Measurements from ENCODE around the gene MTERF2. TPM values are rescaled to one million over a fixed set of nuclear protein-coding genes. Genes with fewer than 3 reads are reported as not detected.

The MTERF2 gene
- total RNA-seq, 2 experiments from 2014 or later: 8.8 to 10.4 TPM

DNA sequence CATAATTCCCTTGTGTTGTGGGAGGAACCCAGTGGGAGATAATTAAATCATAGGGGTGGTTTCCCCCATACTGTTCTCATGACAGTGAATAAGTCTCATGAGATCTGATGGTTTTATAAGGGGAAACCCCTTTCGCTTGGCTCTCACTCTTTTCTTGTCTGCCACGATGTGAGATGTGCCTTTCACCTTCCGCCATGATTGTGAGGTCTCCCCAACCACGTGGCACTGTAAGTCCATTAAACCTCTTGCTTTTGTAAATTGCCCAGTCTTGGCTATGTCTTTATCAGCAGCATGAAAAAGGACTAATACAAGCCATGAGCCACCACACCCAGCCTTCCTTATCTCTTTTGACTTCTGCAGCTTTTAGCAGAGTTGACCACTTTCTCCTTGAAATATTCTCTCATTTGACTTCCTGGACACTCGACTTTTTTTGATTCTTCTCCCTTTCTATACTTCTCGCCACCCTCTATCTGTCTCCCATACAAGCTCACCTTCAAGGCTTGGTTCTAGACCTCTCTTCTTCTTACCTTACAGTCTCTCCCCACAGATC is 2.3 kb downstream of the MTERF2 start:
- intact Hi-C loops (cut with micrococcal nuclease; ENCODE audit: unreplicated experiment): no loop called here
- CTCF ChIA-PET (ENCODE audit: unreplicated experiment): no interaction called here
- Histone ChIP-seq H3K27ac (ENCODE audit: low read depth, low read length, poor library complexity, severe bottlenecking) (no peak overlapping the region), H3K36me3 (ENCODE audit: insufficient read depth, low read length) (no peaks in the 10 kb centered on the region; the same call in 1 of the 2 replicates), H4K20me1 (ENCODE audit: insufficient read depth, low read length) (no peaks in the 10 kb centered on the region), H3K4me1 (ENCODE audit: insufficient read depth, low read length, poor library complexity, severe bottlenecking) (peaks cover 14% of the 10 kb centered on the region), H3K79me2 (ENCODE audit: insufficient read depth, low read depth, low read length) (no peaks in the 10 kb centered on the region), H3K9me2 (ENCODE audit: insufficient read depth, low read length) (no peaks in the 10 kb centered on the region), H3K4me2 (ENCODE audit: low read length) (no peak overlapping the region), H3K4me3 (ENCODE audit: low read depth, low read length, poor library complexity, severe bottlenecking) (no peak overlapping the region), H3K9me3 (ENCODE audit: low read length) (no peaks in the 10 kb centered on the region), H2AFZ (ENCODE audit: low read length) (no peak overlapping the region)
- POLR2A ChIA-PET: interaction anchor here (0.6 to 0.7 kb wide), 2 partner anchors 116 to 1199 kb away, joined by 3 read pairs; no protein-coding TSS in a partner anchor
- DNase-seq (ENCODE audit: low spot score): no peak
- TF ChIP-seq EZH2phosphoT487 (IDR thresholded peaks at IDR 0.05; ENCODE audit: borderline replicate concordance, low read depth, low read length): no peak
- TF ChIP-seq, protein P1, sequence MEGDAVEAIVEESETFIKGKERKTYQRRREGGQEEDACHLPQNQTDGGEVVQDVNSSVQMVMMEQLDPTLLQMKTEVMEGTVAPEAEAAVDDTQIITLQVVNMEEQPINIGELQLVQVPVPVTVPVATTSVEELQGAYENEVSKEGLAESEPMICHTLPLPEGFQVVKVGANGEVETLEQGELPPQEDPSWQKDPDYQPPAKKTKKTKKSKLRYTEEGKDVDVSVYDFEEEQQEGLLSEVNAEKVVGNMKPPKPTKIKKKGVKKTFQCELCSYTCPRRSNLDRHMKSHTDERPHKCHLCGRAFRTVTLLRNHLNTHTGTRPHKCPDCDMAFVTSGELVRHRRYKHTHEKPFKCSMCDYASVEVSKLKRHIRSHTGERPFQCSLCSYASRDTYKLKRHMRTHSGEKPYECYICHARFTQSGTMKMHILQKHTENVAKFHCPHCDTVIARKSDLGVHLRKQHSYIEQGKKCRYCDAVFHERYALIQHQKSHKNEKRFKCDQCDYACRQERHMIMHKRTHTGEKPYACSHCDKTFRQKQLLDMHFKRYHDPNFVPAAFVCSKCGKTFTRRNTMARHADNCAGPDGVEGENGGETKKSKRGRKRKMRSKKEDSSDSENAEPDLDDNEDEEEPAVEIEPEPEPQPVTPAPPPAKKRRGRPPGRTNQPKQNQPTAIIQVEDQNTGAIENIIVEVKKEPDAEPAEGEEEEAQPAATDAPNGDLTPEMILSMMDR (conservative IDR thresholded peaks at IDR 0.05; ENCODE audit: low read length): no peak
- BruUV-seq (replicated peaks): no TSS peak

DNA sequence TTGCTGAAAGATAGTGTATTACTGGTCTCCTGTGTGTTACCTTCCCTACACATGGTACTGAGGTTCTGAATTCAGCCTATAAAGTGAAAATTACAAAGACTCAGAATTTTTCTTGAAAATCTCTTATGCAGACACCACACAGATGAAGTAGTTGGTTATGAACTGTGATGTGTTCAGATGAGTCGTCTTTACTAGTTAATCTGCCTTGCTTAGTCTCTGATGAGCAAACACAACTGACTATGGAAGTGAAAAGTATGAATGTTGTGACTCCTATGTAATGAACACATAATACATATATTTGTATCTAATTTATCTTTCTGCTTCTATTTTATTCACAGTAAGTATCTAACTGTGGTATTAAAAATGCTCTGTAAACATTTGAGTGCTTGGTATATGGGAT is 4.7 kb downstream of the MTERF2 start:
- no peaks in the 10 kb centered on the region for H4K20me1 ChIP-seq (ENCODE audit: insufficient read depth, low read length)
- TF ChIP-seq, protein P1 (conservative IDR thresholded peaks at IDR 0.05; ENCODE audit: low read length): no peak
- no peak for TF ChIP-seq EZH2phosphoT487 (IDR thresholded peaks at IDR 0.05; ENCODE audit: borderline replicate concordance, low read depth, low read length)
- peaks cover 10% of the 10 kb centered on the region for H3K4me1 ChIP-seq (ENCODE audit: insufficient read depth, low read length, poor library complexity, severe bottlenecking)
- no peak overlapping the region for H3K4me2 ChIP-seq (ENCODE audit: low read length)
- ChIA-PET POLR2A (interaction anchor here (0.8 to 1.3 kb wide), 2 partner anchors 22 to 26 kb away, joined by 3 to 7 read pairs; no protein-coding TSS in a partner anchor), CTCF (ENCODE audit: unreplicated experiment) (no interaction called here)
- H3K9me2 ChIP-seq (ENCODE audit: insufficient read depth, low read length): no peaks in the 10 kb centered on the region
- H2AFZ ChIP-seq (ENCODE audit: low read length): no peak overlapping the region
- intact Hi-C loops (cut with micrococcal nuclease; ENCODE audit: unreplicated experiment): no loop called here
- no peak overlapping the region for H3K4me3 ChIP-seq (ENCODE audit: low read depth, low read length, poor library complexity, severe bottlenecking)
- no peak for DNase-seq (ENCODE audit: low spot score)
- no peaks in the 10 kb centered on the region for H3K79me2 ChIP-seq (ENCODE audit: insufficient read depth, low read depth, low read length)
- H3K27ac ChIP-seq (ENCODE audit: low read depth, low read length, poor library complexity, severe bottlenecking): no peak overlapping the region
- BruUV-seq (replicated peaks): no TSS peak
- no peaks in the 10 kb centered on the region for H3K9me3 ChIP-seq (ENCODE audit: low read length)
- H3K36me3 ChIP-seq (ENCODE audit: insufficient read depth, low read length): peaks cover 6% of the 10 kb centered on the region

- no peak overlapping the region for H2AFZ ChIP-seq (ENCODE audit: low read length)
- BruUV-seq (replicated peaks): no TSS peak
- H3K9me3 ChIP-seq (ENCODE audit: low read length): no peaks in the 10 kb centered on the region
- POLR2A ChIA-PET: interaction anchor here (0.7 kb wide), 1 partner anchor 623 kb away, joined by 4 read pairs; no protein-coding TSS in a partner anchor
- TF ChIP-seq, protein P1 (conservative IDR thresholded peaks at IDR 0.05; ENCODE audit: low read length): no peak
- no peak for TF ChIP-seq EZH2phosphoT487 (IDR thresholded peaks at IDR 0.05; ENCODE audit: borderline replicate concordance, low read depth, low read length)
- peaks cover 6% of the 10 kb centered on the region for H3K36me3 ChIP-seq (ENCODE audit: insufficient read depth, low read length)
- H3K79me2 ChIP-seq (ENCODE audit: insufficient read depth, low read depth, low read length): no peaks in the 10 kb centered on the region
- DNase-seq (ENCODE audit: low spot score): no peak
- H3K9me2 ChIP-seq (ENCODE audit: insufficient read depth, low read length): no peaks in the 10 kb centered on the region
- no peak overlapping the region for H3K27ac ChIP-seq (ENCODE audit: low read depth, low read length, poor library complexity, severe bottlenecking)
- H4K20me1 ChIP-seq (ENCODE audit: insufficient read depth, low read length): no peaks in the 10 kb centered on the region
- CTCF ChIA-PET (ENCODE audit: unreplicated experiment): no interaction called here
- peaks cover 10% of the 10 kb centered on the region for H3K4me1 ChIP-seq (ENCODE audit: insufficient read depth, low read length, poor library complexity, severe bottlenecking)
- H3K4me2 ChIP-seq (ENCODE audit: low read length): no peak overlapping the region
- intact Hi-C loops (cut with micrococcal nuclease; ENCODE audit: unreplicated experiment): no loop called here
- H3K4me3 ChIP-seq (ENCODE audit: low read depth, low read length, poor library complexity, severe bottlenecking): no peak overlapping the region
Measured at GRCh38 chr12:106981788-106982187, 5.2 kb downstream of the MTERF2 start.
